SK-MEL-5 (cell line): ENCODE data around the gene RAB33B. TPM values are rescaled to one million over a fixed set of nuclear protein-coding genes. Genes with fewer than 3 reads are reported as not detected.
"Not testable (repeated sequence)": the region's sequence is repeated elsewhere in the genome, so short reads cannot be mapped to it uniquely, and the experiment has no call there.

ENCODE experiments used
- DNase-seq: peaks from one replicate; pipeline ENCODE4 v3.0.0-alpha.2; 2016; ENCODE audit warnings: low read depth, low spot score
- in situ Hi-C: cut with HindIII; loops from 2 replicates; pipeline ENCODE4 v1.10.0; 2016; ENCODE audit warnings: low sequenced_read_pairs, high pct_unique_total_duplicates, low pct_unique_long_range_greater_than_20kb
- total RNA-seq: library from RNA; depleted of rRNA; stranded (reverse); fragments of >200 nt; shearing (Covaris generic); gene quantifications from 2 replicates; pipeline ENCODE4 v1.2.3, GENCODE V29; 2014

The RAB33B gene
- total RNA-seq, 1 experiment from 2014 or later = 4.8 TPM

DNA sequence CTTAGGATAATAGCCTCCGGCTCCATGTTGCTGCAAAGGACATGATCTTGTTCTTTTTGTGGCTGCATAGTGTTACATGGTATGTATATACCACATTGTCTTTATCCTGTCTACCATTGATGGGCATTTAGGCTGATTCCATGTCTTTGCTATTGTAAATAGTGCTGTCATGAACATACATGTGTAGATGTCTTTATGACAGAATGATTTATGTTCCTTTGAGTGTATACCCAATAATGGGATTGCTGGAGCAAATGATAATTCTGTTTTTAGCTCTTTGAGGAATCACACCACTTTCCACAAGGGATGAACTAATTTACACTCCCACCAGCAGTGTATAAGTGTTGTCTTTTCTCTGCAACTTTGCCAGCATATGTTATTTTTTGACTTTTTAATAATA is 4.6 kb downstream of the RAB33B start:
- no peak for DNase-seq
- in situ Hi-C loops = no loop called here

DNA sequence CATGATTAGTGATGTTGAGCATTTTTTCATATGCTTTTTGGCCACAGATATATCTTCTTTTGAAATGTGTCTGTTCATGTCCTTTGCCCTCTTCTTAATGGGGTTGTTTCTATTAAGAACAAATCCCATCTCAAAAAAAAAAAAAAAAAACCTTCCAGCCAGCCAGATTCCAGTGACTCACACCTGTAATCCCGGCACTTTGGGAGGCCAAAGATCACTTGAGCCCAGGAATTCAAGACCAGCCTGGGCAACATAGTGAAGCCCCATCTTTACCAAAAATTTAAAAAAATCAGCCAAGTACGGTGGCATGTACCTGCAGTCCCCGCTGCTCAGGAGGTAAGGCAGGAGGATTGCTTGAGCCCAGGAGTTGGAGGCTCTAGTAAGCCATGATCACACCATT is 5.1 kb downstream of the RAB33B start:
- no peak for DNase-seq
- in situ Hi-C loops = no loop called here

DNA sequence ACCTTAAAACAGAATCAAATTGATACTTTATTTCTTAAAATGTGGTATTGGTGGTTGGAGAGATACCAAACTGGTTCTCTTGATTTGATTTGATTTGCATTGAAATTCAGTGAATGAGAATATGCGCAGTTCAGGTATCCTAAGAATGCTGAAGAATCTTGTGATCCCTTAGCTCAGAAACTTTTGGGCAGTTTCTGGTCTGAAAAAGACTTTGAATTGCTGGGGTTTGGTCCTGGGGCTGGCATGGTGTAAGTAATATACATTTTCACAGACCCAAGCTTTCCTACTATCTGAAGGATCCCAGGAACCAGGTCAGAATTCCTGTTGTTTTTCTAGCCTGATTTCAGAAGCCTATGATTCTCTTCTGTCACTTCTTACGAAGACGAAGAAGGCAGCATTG is 6.6 kb downstream of the RAB33B start:
- no peak for DNase-seq
- in situ Hi-C loops = no loop called here

DNA sequence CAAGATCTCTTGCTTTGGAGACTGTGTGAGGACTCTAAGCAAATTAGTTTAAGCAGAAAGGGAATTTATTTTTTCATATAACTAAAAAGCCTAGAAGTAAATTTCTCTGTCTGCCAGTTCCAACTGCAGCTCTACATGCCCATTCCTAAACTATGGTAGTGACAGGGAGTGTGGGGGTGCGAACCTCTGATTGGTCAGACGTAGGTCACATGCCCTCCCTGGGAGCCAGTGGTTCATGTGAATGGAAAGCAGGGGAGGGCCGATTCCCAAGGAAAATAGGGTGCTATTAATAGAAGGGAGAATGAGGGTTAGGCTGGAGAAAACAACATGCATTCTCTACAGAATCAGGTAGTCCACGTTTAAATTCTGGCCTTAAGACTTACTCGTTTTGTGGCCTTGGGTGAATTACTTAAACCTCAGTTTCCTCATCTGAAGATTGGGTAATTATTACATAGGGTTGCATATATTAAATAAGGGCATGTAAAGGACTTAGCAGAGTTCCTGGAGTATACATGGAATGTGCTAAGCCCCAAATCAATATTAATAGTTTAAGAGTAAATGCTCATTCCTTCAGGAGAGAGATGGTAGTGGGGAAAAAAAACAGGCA is 7.2 kb downstream of the RAB33B start:
- in situ Hi-C loops = no loop called here
- DNase-seq = no peak

DNA sequence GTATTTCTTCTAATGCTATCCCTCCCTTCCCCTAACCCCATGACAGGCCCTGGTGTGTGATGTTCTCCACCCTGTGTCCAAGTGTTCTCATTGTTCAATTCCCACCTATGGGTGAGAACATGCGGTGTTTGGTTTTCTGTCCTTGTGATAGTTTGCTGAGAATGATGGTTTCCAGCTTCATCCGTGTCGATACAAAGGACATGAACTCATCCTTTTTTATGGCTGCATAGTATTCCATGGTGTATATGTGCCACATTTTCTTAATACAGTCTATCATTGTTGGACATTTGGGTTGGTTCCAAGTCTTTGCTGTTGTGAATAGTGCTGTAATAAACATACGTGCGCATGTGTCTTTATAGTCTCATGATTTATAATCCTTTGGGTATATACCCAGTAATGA is 10.6 kb downstream of the RAB33B start:
- DNase-seq, in situ Hi-C loops: not testable (repeated sequence)

DNA sequence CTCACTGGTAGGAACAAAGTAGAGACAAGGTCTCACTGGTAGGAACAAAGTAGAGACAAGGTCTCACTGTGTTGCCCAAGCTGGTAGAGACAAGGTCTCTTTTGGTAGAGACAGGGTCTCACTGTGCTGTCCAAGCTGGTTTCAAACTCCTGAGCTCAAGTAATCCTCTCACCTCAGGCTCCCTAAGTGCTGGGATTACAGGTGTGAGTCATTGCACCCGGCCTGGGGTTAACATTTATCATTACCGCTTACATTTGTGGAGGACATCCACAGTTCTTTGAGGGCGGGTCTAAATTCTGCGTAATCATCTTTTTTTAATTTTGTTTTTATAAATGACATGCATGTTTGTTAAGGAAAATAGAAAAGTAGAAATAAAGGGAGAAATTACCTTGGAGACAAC is 12.0 kb downstream of the RAB33B start:
- in situ Hi-C loops = no loop called here

DNA sequence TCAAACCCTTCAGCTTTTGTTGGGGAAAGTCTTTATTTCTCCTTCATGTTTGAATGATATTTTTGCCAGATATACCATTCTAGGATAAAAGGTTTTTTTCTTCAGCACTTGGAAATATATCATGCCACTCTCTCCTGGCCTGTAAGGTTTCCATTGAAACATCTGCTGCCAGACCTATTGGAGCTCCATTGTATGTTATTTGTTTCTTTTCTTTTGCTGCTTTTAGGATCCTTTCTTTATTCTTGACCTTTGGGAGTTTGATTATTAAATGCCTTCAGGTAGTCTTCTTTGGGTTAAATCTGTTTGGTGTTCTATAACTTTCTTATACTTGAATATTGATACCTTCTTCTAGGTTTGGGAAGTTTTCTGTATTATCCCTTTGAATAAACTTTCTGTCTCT is 14.8 kb downstream of the RAB33B start:
- in situ Hi-C loops = not testable (repeated sequence)

More for the DNA sequence above, 12.0 kb downstream of the RAB33B start:
- no peak for DNase-seq

DNA sequence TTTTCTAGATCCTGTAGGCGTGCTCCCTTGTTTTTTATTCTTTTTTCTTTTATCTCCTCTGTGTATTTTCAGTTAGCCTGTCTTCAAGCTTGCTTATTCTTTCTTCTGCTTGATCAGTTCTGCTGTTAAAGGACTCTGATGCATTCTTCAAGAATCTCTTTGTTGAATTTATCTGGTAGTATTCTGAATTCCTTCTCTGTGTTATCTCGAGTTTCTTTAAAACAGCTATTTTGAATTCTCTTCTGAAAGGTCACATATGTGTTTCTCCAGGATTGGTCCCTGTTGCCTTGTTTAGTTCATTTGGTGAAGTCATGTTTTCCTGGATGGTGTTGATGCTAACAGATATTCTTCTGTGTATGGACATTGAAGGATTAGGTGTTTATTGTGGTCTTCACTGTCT is 15.3 kb downstream of the RAB33B start:
- in situ Hi-C loops = no loop called here
- DNase-seq = no peak

More for the DNA sequence above, 14.8 kb downstream of the RAB33B start:
- not testable (repeated sequence) for DNase-seq

DNA sequence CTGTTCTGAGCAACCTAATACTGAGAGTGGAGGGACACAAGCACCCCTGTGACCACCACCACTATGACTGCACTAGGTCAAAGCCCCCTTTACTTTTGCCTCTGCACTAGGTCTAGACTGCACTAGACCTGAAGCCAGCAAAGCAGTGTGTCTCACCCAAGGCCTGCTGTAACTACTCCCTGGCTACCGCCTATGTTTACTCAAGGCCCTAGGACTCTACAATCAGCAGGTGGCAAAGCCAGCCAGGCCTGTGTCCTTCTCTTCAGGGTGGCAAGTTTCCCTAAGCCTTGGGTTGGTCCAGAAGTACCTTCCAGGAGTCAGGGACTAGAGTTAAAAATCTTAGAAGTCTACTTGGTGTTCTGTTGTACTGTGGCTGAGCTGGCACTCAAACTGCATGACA is 15.9 kb downstream of the RAB33B start:
- in situ Hi-C loops = no loop called here
- DNase-seq = no peak

DNA sequence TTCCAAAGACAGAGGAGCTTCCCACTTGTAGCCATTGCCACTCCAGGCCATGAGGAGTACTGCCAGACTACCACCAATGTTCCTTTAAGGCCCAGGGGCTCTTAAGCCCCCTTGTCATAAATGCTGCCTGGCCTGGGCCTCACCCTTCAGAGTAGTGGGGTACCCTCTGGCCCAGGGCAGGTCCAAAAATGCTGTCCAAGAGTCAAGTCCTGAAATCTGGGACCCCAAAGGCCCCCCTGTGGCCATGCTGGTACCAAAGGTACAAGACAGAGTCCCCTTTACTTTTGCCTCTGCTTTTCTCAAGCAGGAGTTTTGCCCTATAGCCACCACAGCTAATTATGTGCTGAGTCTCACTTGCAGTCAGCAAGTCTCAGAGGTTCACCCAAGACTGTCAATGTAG is 16.4 kb downstream of the RAB33B start:
- no peak for DNase-seq
- in situ Hi-C loops = no loop called here

DNA sequence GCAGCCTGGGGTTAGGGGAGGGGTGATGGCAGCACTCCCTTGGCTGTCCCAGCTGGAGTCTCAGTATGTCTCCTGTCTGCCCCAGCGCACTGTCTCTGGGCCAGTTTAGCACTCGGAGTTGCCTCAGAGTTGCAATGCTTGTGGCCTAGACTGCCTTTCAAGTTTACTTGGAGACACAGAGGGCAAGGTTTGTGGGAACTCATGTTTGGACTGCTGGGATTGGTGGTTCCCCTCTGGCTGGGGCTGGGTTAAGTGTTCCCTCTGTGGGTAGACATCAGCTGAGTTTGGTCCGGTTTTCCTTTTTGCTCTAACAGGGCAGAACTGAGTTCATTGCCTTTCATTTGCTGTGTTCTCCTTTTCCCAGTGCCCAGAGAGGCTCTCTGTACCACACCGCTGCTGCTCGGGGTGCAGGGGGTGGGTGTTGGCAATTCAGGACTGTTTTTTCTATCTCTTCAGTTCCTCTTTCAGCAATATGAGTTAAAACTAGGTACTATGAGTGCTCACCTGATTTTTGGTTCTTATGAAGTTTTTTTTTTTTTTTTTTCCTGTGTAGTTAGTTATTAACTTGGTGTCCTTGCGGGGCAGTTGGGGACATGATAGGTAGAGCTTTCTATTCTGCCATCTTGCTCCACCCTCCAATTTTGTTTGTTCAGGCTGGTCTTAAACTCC is 17.2 kb downstream of the RAB33B start:
- in situ Hi-C loops = no loop called here
- no peak for DNase-seq

DNA sequence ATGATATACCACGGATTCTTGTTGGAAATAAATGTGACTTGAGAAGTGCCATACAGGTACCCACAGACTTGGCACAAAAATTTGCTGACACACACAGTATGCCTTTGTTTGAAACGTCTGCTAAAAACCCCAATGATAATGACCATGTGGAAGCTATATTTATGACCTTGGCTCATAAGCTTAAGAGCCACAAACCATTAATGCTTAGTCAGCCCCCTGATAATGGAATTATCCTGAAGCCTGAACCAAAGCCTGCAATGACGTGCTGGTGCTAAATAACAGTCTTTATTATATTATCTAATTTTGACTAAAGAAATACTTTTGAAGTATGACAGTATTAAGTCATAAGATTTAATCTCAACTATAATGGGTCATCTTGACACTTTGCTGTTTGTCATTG is 18.9 kb downstream of the RAB33B start:
- DNase-seq = no peak
- in situ Hi-C loops = no loop called here

DNA sequence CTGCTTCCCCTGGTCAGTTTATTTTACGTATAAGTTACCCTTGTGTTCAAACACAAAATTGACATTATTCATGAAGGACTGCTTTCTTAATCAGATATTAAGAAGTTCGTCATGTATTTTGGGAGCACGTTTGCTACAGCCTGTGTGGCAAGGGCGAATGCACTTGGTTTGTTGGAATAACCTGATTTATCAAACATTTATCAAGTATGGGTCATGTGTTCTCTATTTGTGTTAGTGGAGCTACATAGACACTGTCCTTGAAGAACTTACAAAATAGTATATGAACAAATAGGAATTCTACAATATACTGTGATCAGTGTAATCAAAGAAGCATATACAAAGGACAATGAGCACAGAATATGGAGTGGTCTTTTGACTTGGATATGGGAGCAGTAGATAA is 22.4 kb downstream of the RAB33B start:
- DNase-seq = no peak
- in situ Hi-C loops = no loop called here

DNA sequence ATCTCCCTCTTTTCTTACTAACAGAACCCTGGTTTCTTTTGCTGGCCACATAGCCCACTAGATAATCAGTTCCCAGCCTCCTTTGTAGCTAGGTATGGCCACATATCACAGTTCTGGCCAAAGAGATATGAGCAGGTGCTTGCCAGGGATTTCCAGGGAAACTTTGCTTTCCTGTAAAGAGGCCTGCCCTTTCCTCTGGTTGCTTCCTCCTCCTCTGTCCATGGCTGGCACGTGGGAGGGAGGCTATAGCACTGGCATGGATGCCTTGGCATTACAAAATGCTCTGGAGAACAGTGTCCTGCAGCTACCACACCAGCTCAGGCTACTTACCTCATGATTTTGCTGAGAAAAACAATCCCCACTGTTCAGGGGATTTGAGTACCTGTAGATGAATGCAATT is 27.5 kb downstream of the RAB33B start:
- in situ Hi-C loops = no loop called here
- no peak for DNase-seq

DNA sequence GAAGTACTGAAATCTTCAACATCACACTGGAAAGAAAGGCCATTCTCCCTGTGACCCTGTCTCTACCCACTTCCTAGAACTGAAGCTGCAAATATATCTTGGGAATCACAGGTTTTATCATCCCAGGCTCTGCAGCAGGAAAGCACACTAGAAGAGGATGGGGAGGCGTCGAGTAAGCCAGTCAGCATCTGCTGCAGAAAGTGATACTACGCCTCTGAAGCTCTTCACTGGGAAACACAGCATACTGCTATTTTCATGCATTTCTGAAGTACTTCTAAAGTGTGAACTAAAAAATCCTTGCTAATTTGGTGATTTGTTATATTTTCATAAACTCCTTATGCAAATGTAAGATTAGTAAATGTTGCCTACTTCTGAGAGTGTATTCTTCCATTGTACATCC is 29.1 kb downstream of the RAB33B start:
- DNase-seq = no peak
- in situ Hi-C loops = no loop called here

DNA sequence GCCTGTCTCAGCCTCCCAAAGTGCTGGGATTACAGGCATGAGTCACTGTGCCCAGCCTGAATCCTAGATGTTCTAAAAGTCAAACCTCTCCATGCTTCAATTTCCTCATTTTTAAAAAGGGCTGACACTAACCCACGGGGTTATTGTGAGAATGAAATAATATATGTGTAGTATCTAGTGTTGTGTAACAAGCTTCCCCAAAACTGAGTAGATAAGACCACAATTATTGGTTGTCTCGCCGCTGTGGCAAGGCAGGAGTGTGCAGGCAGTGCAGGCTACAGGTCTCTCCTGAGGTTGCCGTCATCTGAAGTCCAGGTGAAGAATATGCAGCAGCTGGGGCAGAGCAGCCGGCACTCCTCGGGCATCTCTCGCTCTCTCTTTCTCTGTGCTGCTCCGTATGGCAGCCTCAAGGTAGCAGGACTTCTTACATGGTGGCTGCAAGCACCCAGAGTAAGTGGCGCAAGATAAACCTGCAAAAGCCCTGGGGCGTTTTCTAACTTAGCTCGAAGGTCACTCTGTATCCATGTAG is 30.9 kb downstream of the RAB33B start:
- DNase-seq = no peak
- in situ Hi-C loops = no loop called here

DNA sequence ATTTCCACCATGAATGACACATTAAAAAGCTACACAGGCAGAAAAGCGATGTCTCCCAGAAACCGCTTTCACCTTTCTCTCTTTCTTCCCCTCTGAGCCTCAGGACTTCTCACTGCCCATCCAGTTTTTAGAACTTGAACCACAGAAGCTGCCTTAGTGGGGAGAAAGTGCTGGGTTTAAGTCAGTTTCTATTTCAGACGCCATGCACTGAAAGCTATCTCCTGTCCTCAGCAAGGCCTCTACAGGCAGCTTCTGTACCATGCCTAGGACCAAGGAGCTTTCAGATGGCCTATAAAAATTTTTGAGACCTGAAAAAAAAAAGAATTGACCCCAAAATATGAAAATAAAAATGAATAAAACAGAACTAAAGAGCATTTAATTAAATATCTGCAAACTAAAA is 34.5 kb downstream of the RAB33B start:
- DNase-seq = no peak
- in situ Hi-C loops = no loop called here

DNA sequence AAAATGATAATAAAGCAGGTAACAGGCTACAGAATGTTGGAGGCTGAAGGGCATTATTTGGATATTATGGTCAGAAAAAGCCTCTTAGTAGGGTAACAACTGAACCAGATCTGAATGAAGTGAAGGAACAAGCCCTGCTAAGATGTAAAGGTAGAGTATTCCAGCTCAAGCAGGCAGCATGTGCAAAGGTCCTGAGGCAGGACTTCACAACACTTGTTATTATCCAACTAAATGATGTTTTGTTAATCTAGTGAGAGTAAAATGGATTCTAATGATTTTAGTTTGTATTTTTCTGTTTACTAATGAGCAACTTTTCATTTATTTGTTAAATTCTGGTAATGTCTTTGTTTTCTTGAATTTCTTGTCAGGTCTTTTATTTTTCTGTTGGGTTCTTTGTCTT is 35.7 kb downstream of the RAB33B start:
- DNase-seq = no peak
- in situ Hi-C loops = no loop called here

DNA sequence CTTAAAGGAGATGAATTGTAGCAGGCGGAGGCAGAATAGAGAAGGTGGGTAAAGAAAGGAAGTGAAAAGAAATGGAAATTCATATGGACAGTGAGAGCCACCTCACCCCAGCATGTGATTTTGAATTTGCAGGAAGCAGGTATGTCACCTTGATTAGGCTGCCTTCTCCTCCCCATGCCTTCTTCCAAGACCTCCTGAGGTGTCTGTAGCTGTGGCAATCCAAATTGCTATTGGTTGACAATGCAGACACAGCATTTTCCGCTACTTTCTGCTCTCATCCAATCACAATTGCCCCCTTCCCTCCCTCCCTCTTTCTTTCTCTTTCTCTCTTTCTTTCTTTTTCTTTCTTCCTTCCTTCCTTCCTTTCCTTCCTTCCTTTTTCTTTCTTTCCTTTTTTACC is 38.5 kb downstream of the RAB33B start:
- DNase-seq = no peak
- in situ Hi-C loops = no loop called here
